Smooth muscle cell (in vitro differentiated cells): Measurements from ENCODE around the gene OTP. TPM values are rescaled to one million over a fixed set of nuclear protein-coding genes. Genes with fewer than 3 reads are reported as not detected.

Experiments used
- DNase-seq: peaks from one replicate; lab custom pipeline; 2025; ENCODE audit not compliant: unreplicated experiment; lab: John Stamatoyannopoulos, UW
- H2AFZ ChIP-seq: fragments of 200-600 bp; sonication (generic); 2 replicates; pipeline ENCODE4 v1.6.0; 2016; ENCODE audit warnings: antibody characterized with exemption, low read depth, mild to moderate bottlenecking
- H3F3A ChIP-seq: fragments of 200-600 bp; sonication (generic); 2 replicates; pipeline ENCODE4 v1.6.0; 2017; ENCODE audit warnings: antibody characterized with exemption, low read depth
- H3K27ac ChIP-seq: fragments of 200-600 bp; sonication (generic); 2 replicates; pipeline ENCODE4 v1.5.1; 2016; ENCODE audit warnings: low read depth, mild to moderate bottlenecking
- H3K27me3 ChIP-seq: fragments of 200-600 bp; sonication (generic); 2 replicates; pipeline ENCODE4 v1.6.1; 2016; ENCODE audit warnings: low read depth, mild to moderate bottlenecking
- H3K36me3 ChIP-seq: fragments of 200-600 bp; sonication (generic); 2 replicates; pipeline ENCODE4 v1.5.1; 2016; ENCODE audit warnings: low read depth
- H3K4me1 ChIP-seq: fragments of 200-600 bp; sonication (generic); 2 replicates; pipeline ENCODE4 v1.5.1; 2016; ENCODE audit warnings: low read depth
- H3K4me2 ChIP-seq: fragments of 200-600 bp; sonication (generic); 2 replicates; pipeline ENCODE4 v1.6.0; 2016; ENCODE audit warnings: mild to moderate bottlenecking
- H3K4me3 ChIP-seq: fragments of 200-600 bp; sonication (generic); 2 replicates; pipeline ENCODE4 v1.5.1; 2016; ENCODE audit warnings: mild to moderate bottlenecking
- H3K79me2 ChIP-seq: fragments of 200-600 bp; sonication (generic); 2 replicates; pipeline ENCODE4 v1.6.0; 2016; ENCODE audit warnings: low read depth, mild to moderate bottlenecking
- H3K9ac ChIP-seq: fragments of 200-600 bp; sonication (generic); 2 replicates; pipeline ENCODE4 v1.6.0; 2016; ENCODE audit warnings: low read depth
- H3K9me3 ChIP-seq: fragments of 200-600 bp; sonication (generic); replicated peaks from 2 replicates; pipeline ENCODE4 v1.5.1; 2016; ENCODE audit warnings: low read depth
- H4K20me1 ChIP-seq: fragments of 200-600 bp; sonication (generic); 2 replicates; pipeline ENCODE4 v1.6.0; 2016; ENCODE audit warnings: low read depth
- CTCF ChIP-seq: fragments of 200-600 bp; sonication (generic); IDR thresholded peaks from 2 replicates; pipeline ENCODE4 v1.5.1; 2017; ENCODE audit warnings: borderline replicate concordance, mild to moderate bottlenecking, antibody characterized with exemption; ENCODE audit not compliant: insufficient read depth, poor library complexity, severe bottlenecking
- WGBS: methylation state at CpG from one replicate; pipeline ENCODE4 v1.1.7; 2016; ENCODE audit warnings: low lambda C conversion rate; 5-methylcytosine and 5-hydroxymethylcytosine counted together
- polyA plus RNA-seq: library from polyadenylated mRNA; unstranded; fragments of >200 nt; fragmentation: Nextera tagmentation; extraction: Ambion mirVana; gene quantifications from 2 replicates; pipeline ENCODE4 v1.2.1, GENCODE V29; 2016
- total RNA-seq: library from RNA; depleted of rRNA; stranded (reverse); fragments of >200 nt; gene quantifications from 2 replicates; pipeline ENCODE4 v1.2.3, GENCODE V29; 2014

Gene OTP
- total and polyA plus RNA-seq, 2 experiments from 2014 or later, result not detected

GRCh38 chr5:77627869-77628674, 10.4 kb downstream of the OTP start:
- no peak for TF ChIP-seq CTCF
- DNase-seq, result no peak
- no peak overlapping the region for H3K4me2 ChIP-seq
- H3K36me3 ChIP-seq, result no peaks in the 10 kb centered on the region
- no peak overlapping the region for H3K27ac ChIP-seq
- no peaks in the 10 kb centered on the region for H3F3A ChIP-seq
- H3K9me3 ChIP-seq, result no peaks in the 10 kb centered on the region
- no peak overlapping the region for H2AFZ ChIP-seq
- H3K27me3 ChIP-seq, result peaks cover 100% of the 10 kb centered on the region
- H3K9ac ChIP-seq, result no peak overlapping the region
- no peaks in the 10 kb centered on the region for H4K20me1 ChIP-seq
- H3K4me3 ChIP-seq, result no peak overlapping the region
- 11% methylated on average over 59 of the region's 69 CpGs for WGBS
- no peaks in the 10 kb centered on the region for H3K79me2 ChIP-seq
- peaks cover 8% of the 10 kb centered on the region for H3K4me1 ChIP-seq

GRCh38 chr5:77623203-77623740, 15.2 kb downstream of the OTP start:
- Histone ChIP-seq H3K4me3 (no peak overlapping the region), H4K20me1 (no peaks in the 10 kb centered on the region), H3K4me1 (no peaks in the 10 kb centered on the region), H3K27ac (no peak overlapping the region), H3K27me3 (peaks cover 98% of the 10 kb centered on the region), H3K9ac (no peak overlapping the region), H2AFZ (no peak overlapping the region), H3K79me2 (no peaks in the 10 kb centered on the region), H3F3A (no peaks in the 10 kb centered on the region), H3K36me3 (no peaks in the 10 kb centered on the region), H3K4me2 (no peak overlapping the region), H3K9me3 (no peaks in the 10 kb centered on the region)
- TF ChIP-seq CTCF, result no peak
- no peak for DNase-seq
- 68% methylated on average over 2 of the region's 2 CpGs for WGBS

- WGBS, result 87% methylated on average over 5 of the region's 5 CpGs
- Histone ChIP-seq H3K4me1 (no peaks in the 10 kb centered on the region), H3K4me2 (no peak overlapping the region), H3F3A (no peaks in the 10 kb centered on the region), H3K9ac (no peak overlapping the region), H3K27me3 (peaks cover 81% of the 10 kb centered on the region), H3K4me3 (no peak overlapping the region), H3K36me3 (no peaks in the 10 kb centered on the region), H3K27ac (no peak overlapping the region), H3K9me3 (no peaks in the 10 kb centered on the region), H4K20me1 (no peaks in the 10 kb centered on the region), H3K79me2 (no peaks in the 10 kb centered on the region), H2AFZ (no peak overlapping the region)
- no peak for DNase-seq
- TF ChIP-seq CTCF, result no peak
Measured at GRCh38 chr5:77621440-77621839, 17.1 kb downstream of the OTP start.
